WERI-Rb-1 (cell line): Measurements from ENCODE around the gene YPEL2.

ENCODE experiments used
- DNase-seq: peaks from one replicate; pipeline ENCODE4 v3.0.0-alpha.2; 2020
- H3K27ac ChIP-seq: fragments of 250-450 bp; sonication (Bioruptor Pico); 2 replicates; pipeline ENCODE4 v1.5.1; 2020; ENCODE audit warnings: mild to moderate bottlenecking, moderate library complexity
- H3K27me3 ChIP-seq: fragments of 250-450 bp; sonication (Bioruptor Pico); 2 replicates; pipeline ENCODE4 v1.5.1; 2021; ENCODE audit warnings: mild to moderate bottlenecking, low read depth, moderate library complexity; ENCODE audit not compliant: insufficient read depth, severe bottlenecking
- H3K36me3 ChIP-seq: fragments of 250-450 bp; sonication (Bioruptor Pico); 2 replicates; pipeline ENCODE4 v1.5.1; 2020; ENCODE audit warnings: mild to moderate bottlenecking, moderate library complexity
- H3K4me3 ChIP-seq: 2 replicates; pipeline ENCODE4 v1.5.1; 2011; ENCODE audit warnings: low read depth, mild to moderate bottlenecking, control low read depth, low read length
- H3K9me3 ChIP-seq: fragments of 250-450 bp; sonication (Bioruptor Pico); 2 replicates; pipeline ENCODE4 v1.5.1; 2021; ENCODE audit warnings: mild to moderate bottlenecking, moderate library complexity; ENCODE audit not compliant: severe bottlenecking
- CTCF ChIP-seq: IDR thresholded peaks from 2 replicates; pipeline ENCODE4 v1.5.1; 2011; ENCODE audit warnings: low read depth, mild to moderate bottlenecking, control low read depth, inconsistent platforms, low read length

YPEL2 gene

GRCh38 chr17:59357929-59358328 lies 26.5 kb downstream of the YPEL2 start:
- no peak for DNase-seq
- H3K27me3 ChIP-seq = no peaks in the 10 kb centered on the region
- TF ChIP-seq CTCF = no peak
- H3K36me3 ChIP-seq = no peaks in the 10 kb centered on the region; the same call in 1 of the 2 replicates
- H3K27ac ChIP-seq = no peak overlapping the region
- H3K4me3 ChIP-seq = no peak overlapping the region
- peaks cover 3% of the 10 kb centered on the region for H3K9me3 ChIP-seq

GRCh38 chr17:59361386-59361785 lies 29.9 kb downstream of the YPEL2 start:
- H3K4me3 ChIP-seq = no peak overlapping the region
- H3K27ac ChIP-seq = no peak overlapping the region
- DNase-seq = no peak
- no peaks in the 10 kb centered on the region for H3K27me3 ChIP-seq
- peaks cover 3% of the 10 kb centered on the region for H3K9me3 ChIP-seq
- TF ChIP-seq CTCF = no peak
- H3K36me3 ChIP-seq = no peaks in the 10 kb centered on the region

- H3K9me3 ChIP-seq = no peaks in the 10 kb centered on the region
- no peak overlapping the region for H3K27ac ChIP-seq
- H3K27me3 ChIP-seq = no peaks in the 10 kb centered on the region
- no peak for DNase-seq
- H3K36me3 ChIP-seq = no peaks in the 10 kb centered on the region
- H3K4me3 ChIP-seq = no peak overlapping the region
- TF ChIP-seq CTCF = no peak
Measured at GRCh38 chr17:59361916-59362810, 30.7 kb downstream of the YPEL2 start.

GRCh38 chr17:59362811-59363205 lies 31.4 kb downstream of the YPEL2 start:
- no peak for TF ChIP-seq CTCF
- Histone ChIP-seq H3K36me3 (no peaks in the 10 kb centered on the region), H3K9me3 (no peaks in the 10 kb centered on the region), H3K4me3 (no peak overlapping the region), H3K27me3 (no peaks in the 10 kb centered on the region), H3K27ac (no peak overlapping the region)
- no peak for DNase-seq

GRCh38 chr17:59365383-59365981 lies 34.0 kb downstream of the YPEL2 start:
- peak; percentile 89 for DNase-seq
- no peaks in the 10 kb centered on the region for H3K36me3 ChIP-seq
- no peak for TF ChIP-seq CTCF
- no peaks in the 10 kb centered on the region for H3K27me3 ChIP-seq
- H3K27ac ChIP-seq = peak overlapping the region; percentile 97
- H3K9me3 ChIP-seq = no peaks in the 10 kb centered on the region
- H3K4me3 ChIP-seq = no peak overlapping the region
